ENCODE results near the gene TBC1D24. TPM values are rescaled to one million over a fixed set of nuclear protein-coding genes. Genes with fewer than 3 reads are reported as not detected.

The TBC1D24 gene
- total RNA-seq, 1 experiment from 2014 or later, result 24.6 TPM

DNA sequence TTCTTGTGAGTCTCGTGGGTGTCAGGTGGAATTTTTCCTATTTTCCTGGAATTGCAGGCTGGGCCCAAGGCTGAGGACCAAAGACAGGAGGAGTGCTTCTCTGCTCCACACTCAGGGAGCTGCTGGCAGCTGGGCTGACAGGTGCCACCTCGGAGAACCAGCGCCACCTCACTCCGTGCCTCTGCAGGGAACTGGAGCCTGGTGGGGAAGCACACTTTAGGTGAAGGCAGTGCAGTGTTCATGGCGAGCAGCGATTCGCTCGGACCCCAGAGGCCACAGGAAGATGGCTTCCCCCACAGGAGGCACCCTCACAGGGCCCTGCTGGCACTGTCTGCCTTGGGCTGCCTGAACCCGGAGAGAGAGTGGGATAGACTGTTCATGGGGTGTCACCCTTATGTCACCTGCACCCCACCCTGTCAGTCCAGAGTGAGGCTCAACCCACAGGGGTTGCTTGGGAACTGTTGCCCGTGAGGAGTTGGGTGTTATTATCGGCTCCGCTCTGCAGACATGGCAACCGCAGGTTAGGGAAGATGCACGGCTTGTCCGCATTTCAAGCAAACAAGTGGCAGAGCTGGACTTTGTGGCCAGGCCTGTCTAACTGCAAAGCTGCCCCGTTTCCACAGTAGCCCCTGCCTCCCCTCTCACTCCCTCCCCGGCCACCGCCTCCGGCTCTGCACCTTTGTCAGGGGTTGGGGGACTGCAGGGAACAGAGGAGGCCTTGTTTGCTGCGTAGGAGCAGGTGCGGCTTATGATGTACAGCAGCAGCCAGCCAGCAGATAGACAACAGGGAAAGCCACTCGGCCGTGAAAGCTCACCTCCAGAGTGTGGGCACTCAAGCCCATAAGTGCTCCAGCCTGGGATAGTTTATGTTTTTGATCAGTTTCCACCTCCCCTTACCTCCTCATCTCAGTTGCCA lies 15.5 kb downstream of the TBC1D24 start:
- ChIA-PET RAD21 (ENCODE audit: low non-redundant PET in 1 of 2, low total read pairs in 2 of 2, uncharacterized antibody in 2 of 2, unreplicated experiment in 2 of 2) (no interaction called here), CTCF (no interaction called here), POLR2A (no interaction called here)
- H4K20me1 ChIP-seq (ENCODE audit: insufficient read depth), result no peaks in the 10 kb centered on the region
- no peak overlapping the region for H2AFZ ChIP-seq (ENCODE audit: low read depth, low read length, poor library complexity, severe bottlenecking)
- no peak overlapping the region for H3K4me2 ChIP-seq (ENCODE audit: low read length)
- no peaks in the 10 kb centered on the region; a peak in 1 of 4 replicates for H3K36me3 ChIP-seq (ENCODE audit: control insufficient read depth in 1 of 2, insufficient read depth in 2 of 2, low read length in 2 of 2)
- no peaks in the 10 kb centered on the region for H3K4me1 ChIP-seq (ENCODE audit: control insufficient read depth in 1 of 2, insufficient read depth in 2 of 2, low read length in 2 of 2)
- DNase-seq (ENCODE audit: low read depth, low spot score) (no peak), ATAC-seq (no peak)
- TF ChIP-seq POLR2A (IDR thresholded peaks at IDR 0.05; ENCODE audit: borderline replicate concordance, extremely low read depth, insufficient read depth, insufficient read length) (no peak), YY1 (IDR thresholded peaks at IDR 0.05; ENCODE audit: extremely low read depth, insufficient replicate concordance, low read depth, low read length) (no peak), CEBPB (IDR thresholded peaks at IDR 0.05; ENCODE audit: low read depth) (no peak), EGR1 (IDR thresholded peaks at IDR 0.05; ENCODE audit: low read depth) (no peak), ZNF274 (IDR thresholded peaks at IDR 0.05; ENCODE audit: low read depth, low read length) (no peak), ZBTB33 (IDR thresholded peaks at IDR 0.05; ENCODE audit: extremely low read depth, insufficient replicate concordance, low read length) (no peak), JUND (IDR thresholded peaks at IDR 0.05) (no peak), TCF7L2 (IDR thresholded peaks at IDR 0.05; ENCODE audit: borderline replicate concordance, extremely low read depth, insufficient read depth, insufficient read length) (no peak), EZH2phosphoT487 (IDR thresholded peaks at IDR 0.05; ENCODE audit: borderline replicate concordance) (no peak), ATF3 (IDR thresholded peaks at IDR 0.05) (no peak), SP1 (IDR thresholded peaks at IDR 0.05; ENCODE audit: low read depth) (no peak), SRF (IDR thresholded peaks at IDR 0.05; ENCODE audit: low read depth) (no peak), ZFX (IDR thresholded peaks at IDR 0.05) (no peak), EZH2 (IDR thresholded peaks at IDR 0.05) (no peak), FOSL1 (IDR thresholded peaks at IDR 0.05; ENCODE audit: low read depth) (no peak)
- TF ChIP-seq, protein P1, sequence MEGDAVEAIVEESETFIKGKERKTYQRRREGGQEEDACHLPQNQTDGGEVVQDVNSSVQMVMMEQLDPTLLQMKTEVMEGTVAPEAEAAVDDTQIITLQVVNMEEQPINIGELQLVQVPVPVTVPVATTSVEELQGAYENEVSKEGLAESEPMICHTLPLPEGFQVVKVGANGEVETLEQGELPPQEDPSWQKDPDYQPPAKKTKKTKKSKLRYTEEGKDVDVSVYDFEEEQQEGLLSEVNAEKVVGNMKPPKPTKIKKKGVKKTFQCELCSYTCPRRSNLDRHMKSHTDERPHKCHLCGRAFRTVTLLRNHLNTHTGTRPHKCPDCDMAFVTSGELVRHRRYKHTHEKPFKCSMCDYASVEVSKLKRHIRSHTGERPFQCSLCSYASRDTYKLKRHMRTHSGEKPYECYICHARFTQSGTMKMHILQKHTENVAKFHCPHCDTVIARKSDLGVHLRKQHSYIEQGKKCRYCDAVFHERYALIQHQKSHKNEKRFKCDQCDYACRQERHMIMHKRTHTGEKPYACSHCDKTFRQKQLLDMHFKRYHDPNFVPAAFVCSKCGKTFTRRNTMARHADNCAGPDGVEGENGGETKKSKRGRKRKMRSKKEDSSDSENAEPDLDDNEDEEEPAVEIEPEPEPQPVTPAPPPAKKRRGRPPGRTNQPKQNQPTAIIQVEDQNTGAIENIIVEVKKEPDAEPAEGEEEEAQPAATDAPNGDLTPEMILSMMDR (IDR thresholded peaks at IDR 0.05 in 2 of 3, conservative IDR thresholded peaks at IDR 0.05 in 1 of 3; ENCODE audit: borderline replicate concordance in 1 of 3, insufficient read depth in 1 of 3, low read depth in 2 of 3, low read length in 2 of 3), result no peak
- peaks cover 17% of the 10 kb centered on the region; the same call in 1 of the 2 replicates for H3K79me2 ChIP-seq (ENCODE audit: insufficient read depth, low read length)
- intact Hi-C loops (cut with micrococcal nuclease), result no loop called here
- no peaks in the 10 kb centered on the region for H3K9me3 ChIP-seq (ENCODE audit: control insufficient read depth in 1 of 2, insufficient read depth in 1 of 2, low read depth in 1 of 2, low read length in 2 of 2)
- no TSS peak for BruUV-seq (replicated peaks)
- no peak overlapping the region for H3K4me3 ChIP-seq (replicated peaks in 1 of 2; ENCODE audit: low read depth in 1 of 2, low read length in 2 of 2)
- H3K9me2 ChIP-seq (ENCODE audit: insufficient read depth), result no peaks in the 10 kb centered on the region
- no peak overlapping the region for H3K9ac ChIP-seq (ENCODE audit: low read length)
- no peak overlapping the region for H3K27ac ChIP-seq (ENCODE audit: low read depth, low read length)
- H3K27me3 ChIP-seq (ENCODE audit: insufficient read depth, low read length), result no peaks in the 10 kb centered on the region
